GF-D8 (cell line): ENCODE results near the gene PIGX.

Experiments used
- DNase-seq: peaks from one replicate; lab custom pipeline; 2025; lab: John Stamatoyannopoulos, UW

The PIGX gene

GRCh38 chr3:196757876-196758739 lies 45.9 kb downstream of the PIGX start:
- DNase-seq: no peak

DNA sequence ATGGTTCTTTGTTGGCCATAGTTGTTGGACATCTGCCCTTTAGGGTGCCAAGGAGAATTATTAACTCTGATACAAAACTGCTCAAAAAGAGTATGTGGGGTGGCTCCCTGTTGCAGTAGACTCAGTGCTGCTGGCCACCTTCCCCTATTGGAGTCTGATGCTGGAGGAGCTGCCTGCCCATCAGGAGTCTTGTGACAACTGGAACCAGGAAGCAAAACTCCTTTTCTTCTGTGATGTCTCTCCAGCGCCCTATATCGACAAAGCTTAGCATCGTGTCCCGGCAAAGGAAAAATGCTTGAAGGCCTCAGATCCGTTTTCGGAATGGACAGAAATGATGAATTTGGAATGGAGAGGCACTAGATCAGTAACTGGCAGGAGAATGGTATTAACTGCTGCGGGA lies 51.0 kb downstream of the PIGX start:
- DNase-seq: no peak

DNA sequence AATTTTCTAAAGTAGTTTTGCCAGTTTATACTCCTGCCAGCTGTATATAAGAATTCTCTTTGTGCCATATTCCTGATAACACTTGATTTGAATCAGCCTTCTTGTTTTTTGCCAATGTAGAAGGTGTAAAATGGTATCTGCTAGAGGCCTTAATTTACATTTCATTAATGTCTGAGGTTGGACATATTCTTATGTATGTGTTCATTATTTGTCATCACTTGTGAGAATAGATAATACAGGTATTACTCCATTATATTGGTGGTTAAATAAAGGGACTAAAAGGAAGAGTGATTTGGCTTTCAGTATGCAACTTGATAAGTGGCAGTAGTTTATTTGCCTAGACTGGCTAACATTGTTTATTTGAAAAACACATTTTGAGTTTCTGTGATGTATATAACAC lies 53.3 kb downstream of the PIGX start:
- no peak for DNase-seq

GRCh38 chr3:196771067-196771466 lies 58.9 kb downstream of the PIGX start:
- no peak for DNase-seq

GRCh38 chr3:196772102-196772501 lies 59.9 kb downstream of the PIGX start:
- DNase-seq: no peak

GRCh38 chr3:196772897-196773296 lies 60.7 kb downstream of the PIGX start:
- DNase-seq: no peak

DNA sequence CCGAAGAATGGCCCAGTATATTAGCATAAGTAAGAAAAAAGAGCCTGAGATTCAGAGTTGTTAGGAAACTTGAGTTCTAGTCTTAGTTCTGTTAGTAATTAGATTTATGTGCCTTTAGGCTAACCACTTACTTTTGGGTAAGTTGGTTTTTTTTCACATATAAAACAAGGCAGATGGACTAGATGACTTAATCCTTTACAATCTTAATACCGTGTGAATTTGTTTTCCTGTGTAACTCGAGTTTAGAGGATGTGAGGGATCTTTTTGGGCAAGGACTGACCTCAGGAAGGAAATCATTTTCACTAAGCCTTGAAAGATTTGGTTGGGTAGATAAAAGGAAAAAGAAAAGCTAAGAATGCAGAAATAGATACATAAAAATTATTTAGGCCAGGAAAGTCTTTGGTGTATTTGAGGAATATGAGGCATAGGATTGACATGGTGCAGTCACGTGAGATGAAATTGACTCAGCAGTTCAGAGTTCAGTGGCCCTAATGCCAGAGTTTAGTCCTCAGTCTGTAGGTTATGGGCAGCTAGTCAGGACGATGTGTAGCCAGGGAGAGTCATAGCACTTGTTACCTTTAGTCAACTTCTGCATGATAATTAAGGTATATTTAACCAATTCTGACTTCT lies 62.1 kb downstream of the PIGX start:
- DNase-seq: no peak

GRCh38 chr3:196774848-196775422 lies 62.8 kb downstream of the PIGX start:
- DNase-seq: no peak

- no peak for DNase-seq
Measured at GRCh38 chr3:196775938-196776337, 63.8 kb downstream of the PIGX start.

DNA sequence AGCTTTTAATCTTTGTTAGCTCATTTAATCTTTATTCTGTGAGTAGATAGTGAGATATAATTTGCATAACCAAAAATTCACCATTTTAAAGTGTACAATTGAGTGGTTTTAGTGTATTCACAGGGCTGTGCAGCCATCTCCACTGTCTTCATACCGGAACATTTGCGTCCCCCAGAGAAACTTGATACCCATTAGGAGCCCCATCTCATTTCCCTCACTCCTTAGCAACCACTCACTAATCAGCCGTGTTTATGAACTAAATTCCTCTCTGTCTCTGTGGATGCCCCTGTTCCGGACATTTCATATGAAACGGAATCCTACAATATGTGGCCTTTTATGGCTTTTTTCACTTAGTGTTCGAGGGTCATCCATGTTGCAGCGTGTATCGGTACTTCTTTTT lies 65.7 kb downstream of the PIGX start:
- DNase-seq: no peak

DNA sequence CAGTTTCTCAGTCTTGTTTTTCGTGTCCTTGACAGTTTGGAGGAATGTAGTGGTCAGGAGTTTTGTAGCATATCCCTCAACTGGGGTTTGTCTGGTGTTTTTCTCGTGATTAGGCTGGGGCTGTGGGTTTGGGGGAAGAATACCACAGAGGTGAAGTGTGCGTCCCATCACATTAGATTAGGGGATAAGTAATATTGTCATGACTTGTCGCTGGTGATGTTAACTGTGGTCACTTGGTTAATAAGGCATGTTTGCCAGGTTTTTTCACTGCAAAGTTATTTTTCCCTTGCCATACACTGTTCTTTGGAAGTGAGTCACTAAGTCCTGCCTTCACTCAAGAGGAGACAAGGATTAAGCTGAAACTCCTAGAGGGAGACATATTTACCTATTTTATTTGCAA lies 66.6 kb downstream of the PIGX start:
- DNase-seq: no peak

GRCh38 chr3:196782511-196782910 lies 70.3 kb downstream of the PIGX start:
- DNase-seq: no peak
